Panc1 (cell line): ENCODE measurements around the gene ATP8B3. TPM values are rescaled to one million over a fixed set of nuclear protein-coding genes. Genes with fewer than 3 reads are reported as not detected.
"Not testable (repeated sequence)": the region's sequence is repeated elsewhere in the genome, so short reads cannot be mapped to it uniquely, and the experiment has no call there.

Experiments
- ATAC-seq: fragments of 200-7000 bp; cut with Tn5 transposase; 2 replicates; pipeline ENCODE4 v1.9.1; 2020; ENCODE audit warnings: mild to moderate bottlenecking, moderate library complexity
- BruUV-seq: library from RNA; stranded (reverse); fragments of 400-500 nt; replicated peaks from 2 replicates; lab custom pipeline; 2021; lab: Mats Ljungman, UMichigan
- CTCF ChIA-PET: fragments of 300-600 bp; sonication (Branson Sonifier 250); formaldehyde crosslinking; loops from one replicate; lab custom pipeline; 2022; ENCODE audit warnings: antibody characterized with exemption; lab: Charles Lee
- POLR2A ChIA-PET: fragments of 300-600 bp; sonication (Branson Sonifier 250); formaldehyde crosslinking; loops from one replicate; lab custom pipeline; 2022; ENCODE audit warnings: antibody characterized with exemption; lab: Charles Lee
- DNase-seq: peaks from one replicate; pipeline ENCODE4 v3.0.0-alpha.2; 2010; ENCODE audit warnings: low read depth, low spot score
- H3K27ac ChIP-seq: 2 replicates; pipeline ENCODE4 v1.5.1; 2011; ENCODE audit warnings: mild to moderate bottlenecking, low read length, inconsistent platforms
- H3K27me3 ChIP-seq: fragments of 200-500 bp; sonication (Bioruptor generic); 2 replicates; pipeline ENCODE4 v1.6.0; 2014; ENCODE audit warnings: low read length, inconsistent platforms; ENCODE audit not compliant: control insufficient read depth, insufficient read depth
- H3K36me3 ChIP-seq: fragments of 200-500 bp; sonication (Bioruptor generic); 2 replicates; pipeline ENCODE4 v1.5.1; 2014; ENCODE audit warnings: inconsistent platforms, mild to moderate bottlenecking, low read length, moderate library complexity; ENCODE audit not compliant: control insufficient read depth, insufficient read depth
- H3K4me1 ChIP-seq: 2 replicates; pipeline ENCODE4 v1.5.1; 2011; ENCODE audit warnings: inconsistent platforms, mild to moderate bottlenecking, low read length, moderate library complexity; ENCODE audit not compliant: control insufficient read depth, insufficient read depth
- H3K4me3 ChIP-seq, 2 experiments: 2 replicates each; pipeline ENCODE4 v1.5.1; 2011 to 2012; ENCODE audit warnings: low read depth in 2 of 2, low read length in 2 of 2, mild to moderate bottlenecking in 2 of 2, inconsistent platforms in 1 of 2, moderate library complexity in 1 of 2
- H3K9me3 ChIP-seq: fragments of 200-500 bp; sonication (Bioruptor generic); 2 replicates; pipeline ENCODE4 v1.5.1; 2014; ENCODE audit warnings: low read depth, mild to moderate bottlenecking, inconsistent platforms, low read length, moderate library complexity; ENCODE audit not compliant: control insufficient read depth, insufficient read depth
- POLR2AphosphoS5 ChIP-seq: IDR thresholded peaks from 2 replicates; pipeline ENCODE4 v1.6.1; 2012; ENCODE audit warnings: mild to moderate bottlenecking, low read depth, low read length, moderate library complexity
- SIN3A ChIP-seq: IDR thresholded peaks from 2 replicates; pipeline ENCODE4 v1.6.1; 2012; ENCODE audit warnings: low read depth, mild to moderate bottlenecking, low read length, moderate library complexity, borderline replicate concordance; ENCODE audit not compliant: insufficient read depth
- TCF7L2 ChIP-seq: IDR thresholded peaks from 2 replicates; pipeline ENCODE4 v1.6.1; 2011; ENCODE audit warnings: mild to moderate bottlenecking, low read depth, low read length, inconsistent platforms
- in situ Hi-C: cut with HindIII; loops from 2 replicates; pipeline ENCODE4 v1.10.0; 2016; ENCODE audit warnings: low sequenced_read_pairs, low pct_unique_long_range_greater_than_20kb
- intact Hi-C: fragments of 100-400 bp; cut with micrococcal nuclease; formaldehyde crosslinking; loops from one replicate; pipeline ENCODE4 v1.10.0; 2022; ENCODE audit not compliant: unreplicated experiment
- total RNA-seq: library from RNA; stranded (reverse); gene quantifications from one replicate; pipeline ENCODE4 v1.2.1, GENCODE V29; 2021; ENCODE audit not compliant: unreplicated experiment
- TF ChIP-seq, protein P1 (sequence below): fragments of 450-650 bp; IDR thresholded peaks from 2 replicates; pipeline ENCODE4 v1.5.1; 2017; ENCODE audit warnings: mild to moderate bottlenecking
- TF ChIP-seq, protein P2 (sequence below), 2 experiments: IDR thresholded peaks; 2 replicates each; pipeline ENCODE4 v1.6.1; 2011 to 2012; ENCODE audit warnings: low read depth in 2 of 2, control low read depth in 1 of 2, low read length in 1 of 2, mild to moderate bottlenecking in 1 of 2, moderate library complexity in 1 of 2; ENCODE audit not compliant: insufficient read depth in 1 of 2

The ATP8B3 gene
- total RNA-seq, 1 experiment from 2014 or later: 67.7 TPM

DNA sequence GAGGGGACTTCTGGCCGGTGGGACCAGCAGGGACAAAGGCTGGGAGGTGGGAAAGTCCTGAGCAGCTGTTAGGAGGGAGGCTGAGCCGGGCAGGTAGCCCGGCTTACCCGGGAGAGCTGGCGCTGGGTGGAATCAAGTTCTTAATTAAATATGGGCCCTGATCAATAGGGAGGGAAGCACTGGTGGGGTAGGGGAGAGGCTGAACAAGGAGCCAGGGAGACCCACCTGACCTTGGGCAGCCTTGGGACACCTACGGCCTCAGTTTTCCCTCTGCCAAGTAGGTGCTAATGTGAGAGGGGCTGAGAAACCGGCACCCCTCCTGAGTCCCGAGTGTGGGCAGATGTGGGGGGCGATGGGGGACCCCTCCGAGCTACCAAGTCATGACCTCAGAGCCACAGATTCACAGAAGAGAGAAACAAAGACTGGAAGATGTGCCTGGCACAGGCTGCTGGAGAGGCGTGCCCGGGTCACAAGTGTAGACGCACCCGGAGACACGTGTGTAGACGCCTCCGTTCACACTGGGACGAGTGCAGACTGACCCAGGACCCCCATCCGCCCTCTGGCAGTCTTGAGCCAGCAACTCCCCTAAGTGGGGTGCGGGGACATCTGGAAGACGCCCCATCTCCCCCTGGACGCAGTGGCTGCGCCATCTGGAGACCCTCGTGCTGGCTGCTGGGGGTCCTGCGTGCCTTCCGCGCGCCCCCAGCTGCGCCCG, 50.4 kb downstream of the ATP8B3 start:
- in situ Hi-C loops: no loop called here
- no peaks in the 10 kb centered on the region for H3K36me3 ChIP-seq
- intact Hi-C loops: no loop called here
- no peaks in the 10 kb centered on the region for H3K9me3 ChIP-seq
- no TSS peak for BruUV-seq
- H3K4me1 ChIP-seq: peaks cover 25% of the 10 kb centered on the region
- no peak for ATAC-seq
- TF ChIP-seq, protein P1, sequence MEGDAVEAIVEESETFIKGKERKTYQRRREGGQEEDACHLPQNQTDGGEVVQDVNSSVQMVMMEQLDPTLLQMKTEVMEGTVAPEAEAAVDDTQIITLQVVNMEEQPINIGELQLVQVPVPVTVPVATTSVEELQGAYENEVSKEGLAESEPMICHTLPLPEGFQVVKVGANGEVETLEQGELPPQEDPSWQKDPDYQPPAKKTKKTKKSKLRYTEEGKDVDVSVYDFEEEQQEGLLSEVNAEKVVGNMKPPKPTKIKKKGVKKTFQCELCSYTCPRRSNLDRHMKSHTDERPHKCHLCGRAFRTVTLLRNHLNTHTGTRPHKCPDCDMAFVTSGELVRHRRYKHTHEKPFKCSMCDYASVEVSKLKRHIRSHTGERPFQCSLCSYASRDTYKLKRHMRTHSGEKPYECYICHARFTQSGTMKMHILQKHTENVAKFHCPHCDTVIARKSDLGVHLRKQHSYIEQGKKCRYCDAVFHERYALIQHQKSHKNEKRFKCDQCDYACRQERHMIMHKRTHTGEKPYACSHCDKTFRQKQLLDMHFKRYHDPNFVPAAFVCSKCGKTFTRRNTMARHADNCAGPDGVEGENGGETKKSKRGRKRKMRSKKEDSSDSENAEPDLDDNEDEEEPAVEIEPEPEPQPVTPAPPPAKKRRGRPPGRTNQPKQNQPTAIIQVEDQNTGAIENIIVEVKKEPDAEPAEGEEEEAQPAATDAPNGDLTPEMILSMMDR: no peak
- no peak for TF ChIP-seq TCF7L2
- TF ChIP-seq, protein P2, sequence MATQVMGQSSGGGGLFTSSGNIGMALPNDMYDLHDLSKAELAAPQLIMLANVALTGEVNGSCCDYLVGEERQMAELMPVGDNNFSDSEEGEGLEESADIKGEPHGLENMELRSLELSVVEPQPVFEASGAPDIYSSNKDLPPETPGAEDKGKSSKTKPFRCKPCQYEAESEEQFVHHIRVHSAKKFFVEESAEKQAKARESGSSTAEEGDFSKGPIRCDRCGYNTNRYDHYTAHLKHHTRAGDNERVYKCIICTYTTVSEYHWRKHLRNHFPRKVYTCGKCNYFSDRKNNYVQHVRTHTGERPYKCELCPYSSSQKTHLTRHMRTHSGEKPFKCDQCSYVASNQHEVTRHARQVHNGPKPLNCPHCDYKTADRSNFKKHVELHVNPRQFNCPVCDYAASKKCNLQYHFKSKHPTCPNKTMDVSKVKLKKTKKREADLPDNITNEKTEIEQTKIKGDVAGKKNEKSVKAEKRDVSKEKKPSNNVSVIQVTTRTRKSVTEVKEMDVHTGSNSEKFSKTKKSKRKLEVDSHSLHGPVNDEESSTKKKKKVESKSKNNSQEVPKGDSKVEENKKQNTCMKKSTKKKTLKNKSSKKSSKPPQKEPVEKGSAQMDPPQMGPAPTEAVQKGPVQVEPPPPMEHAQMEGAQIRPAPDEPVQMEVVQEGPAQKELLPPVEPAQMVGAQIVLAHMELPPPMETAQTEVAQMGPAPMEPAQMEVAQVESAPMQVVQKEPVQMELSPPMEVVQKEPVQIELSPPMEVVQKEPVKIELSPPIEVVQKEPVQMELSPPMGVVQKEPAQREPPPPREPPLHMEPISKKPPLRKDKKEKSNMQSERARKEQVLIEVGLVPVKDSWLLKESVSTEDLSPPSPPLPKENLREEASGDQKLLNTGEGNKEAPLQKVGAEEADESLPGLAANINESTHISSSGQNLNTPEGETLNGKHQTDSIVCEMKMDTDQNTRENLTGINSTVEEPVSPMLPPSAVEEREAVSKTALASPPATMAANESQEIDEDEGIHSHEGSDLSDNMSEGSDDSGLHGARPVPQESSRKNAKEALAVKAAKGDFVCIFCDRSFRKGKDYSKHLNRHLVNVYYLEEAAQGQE (IDR thresholded peaks at IDR 0.05; ENCODE audit: insufficient read depth in 1 of 2, low read depth in 2 of 2, low read length in 1 of 2): no peak
- no peak for TF ChIP-seq SIN3A
- TF ChIP-seq POLR2AphosphoS5: no peak
- CTCF ChIA-PET: no interaction called here
- no peaks in the 10 kb centered on the region for H3K27me3 ChIP-seq
- no peak for DNase-seq
- POLR2A ChIA-PET: interaction anchor here (0.7 kb wide), 1 partner anchor 87 kb away, joined by 14 read pairs; no protein-coding TSS in a partner anchor
- H3K4me3 ChIP-seq: no peak overlapping the region
- H3K27ac ChIP-seq: no peak overlapping the region

DNA sequence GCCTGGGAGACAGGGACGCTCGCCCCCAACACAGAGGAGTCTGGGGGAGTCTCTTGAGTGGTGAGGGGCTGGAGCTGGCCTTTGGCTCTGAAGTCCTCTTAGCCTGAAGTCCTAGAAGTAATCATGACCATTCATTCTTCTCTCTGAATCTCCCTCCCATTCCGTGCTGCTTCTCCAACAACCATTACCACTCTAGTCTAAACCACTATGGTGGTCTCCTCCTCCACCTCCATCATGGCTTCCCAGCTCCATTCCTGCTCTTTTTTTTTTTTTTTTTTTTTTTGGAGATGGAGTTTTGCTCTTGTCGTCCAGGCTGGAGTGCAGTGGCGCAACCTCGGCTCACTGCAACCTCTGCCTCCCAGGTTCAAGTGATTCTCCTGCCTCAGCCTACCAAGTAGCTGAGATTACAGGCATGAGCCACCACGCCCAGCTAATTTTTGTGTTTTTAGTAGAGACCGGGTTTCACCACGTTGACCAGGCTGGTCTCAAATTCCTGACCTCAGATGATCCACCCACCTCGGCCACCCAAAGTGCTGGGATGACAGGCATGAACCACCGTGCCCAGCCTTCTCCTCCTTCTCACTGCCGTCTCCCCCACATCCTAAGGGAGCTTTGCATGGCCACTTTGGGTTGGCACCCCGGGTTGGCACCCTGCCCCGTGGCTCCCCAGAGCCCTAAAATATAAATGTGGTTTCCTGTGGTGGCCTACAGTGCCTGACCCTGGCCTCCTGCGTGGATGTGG, 51.1 kb downstream of the ATP8B3 start:
- intact Hi-C loops, in situ Hi-C loops, CTCF ChIA-PET, H3K4me3 ChIP-seq, H3K36me3 ChIP-seq, ATAC-seq, H3K27me3 ChIP-seq, H3K27ac ChIP-seq, BruUV-seq, H3K9me3 ChIP-seq, DNase-seq: not testable (repeated sequence)
- peaks cover 19% of the 10 kb centered on the region for H3K4me1 ChIP-seq
- POLR2A ChIA-PET: interaction anchor here (0.7 kb wide), 1 partner anchor 87 kb away, joined by 14 read pairs; no protein-coding TSS in a partner anchor
